HEK293T (cell line): ENCODE results near the gene FRK.

ENCODE experiments used
- ARNT ChIP-seq: fragments of 450-650 bp; IDR thresholded peaks from 2 replicates; pipeline ENCODE4 v1.6.1; 2017; ENCODE audit warnings: mild to moderate bottlenecking
- FOXA1 ChIP-seq: fragments of 450-650 bp; IDR thresholded peaks from 2 replicates; pipeline ENCODE4 v1.6.1; 2016; ENCODE audit warnings: mild to moderate bottlenecking
- HDGF ChIP-seq: fragments of 450-650 bp; IDR thresholded peaks from 2 replicates; pipeline ENCODE4 v1.6.1; 2017; ENCODE audit warnings: antibody characterized with exemption, borderline replicate concordance
- TARDBP ChIP-seq: fragments of 450-650 bp; IDR thresholded peaks from 2 replicates; pipeline ENCODE4 v1.6.1; 2016

DNA sequence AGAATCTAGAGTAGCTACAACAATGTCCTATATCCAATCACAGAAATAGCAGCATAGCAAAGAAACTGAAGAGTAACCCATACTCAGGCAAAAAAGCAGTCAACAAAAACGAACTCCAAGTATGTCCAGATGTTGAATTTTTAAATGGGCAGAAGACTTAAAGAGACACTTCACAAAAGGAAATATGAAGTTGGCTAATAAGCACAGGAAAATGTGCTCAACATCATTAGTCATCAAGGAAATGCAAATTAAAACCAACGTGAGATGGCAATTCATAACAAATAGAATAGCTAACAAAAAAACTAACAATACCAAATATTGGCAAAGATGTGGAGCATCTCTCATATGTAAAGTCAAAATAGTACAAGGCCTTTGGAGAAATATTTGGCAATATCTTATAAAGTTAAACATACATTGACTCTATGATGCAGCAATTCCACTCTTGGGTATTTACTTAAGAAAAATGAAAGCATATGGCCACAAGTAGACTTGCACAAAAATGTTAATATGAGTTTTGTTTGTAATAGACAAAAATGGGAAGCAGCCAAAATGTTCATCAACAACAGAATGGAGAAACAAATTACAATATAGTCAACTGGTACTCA, 37.7 kb downstream of the FRK start:
- TF ChIP-seq HDGF, result no peak
- no peak for TF ChIP-seq TARDBP
- no peak for TF ChIP-seq FOXA1
- no peak for TF ChIP-seq ARNT
